NCI-H146 (cell line): ENCODE data around the gene C19orf47.
"Not testable (repeated sequence)": the region's sequence is repeated elsewhere in the genome, so short reads cannot be mapped to it uniquely, and the experiment has no call there.

Source experiments
- DNase-seq: peaks from one replicate; lab custom pipeline; 2025; lab: John Stamatoyannopoulos, UW

C19orf47 gene

DNA sequence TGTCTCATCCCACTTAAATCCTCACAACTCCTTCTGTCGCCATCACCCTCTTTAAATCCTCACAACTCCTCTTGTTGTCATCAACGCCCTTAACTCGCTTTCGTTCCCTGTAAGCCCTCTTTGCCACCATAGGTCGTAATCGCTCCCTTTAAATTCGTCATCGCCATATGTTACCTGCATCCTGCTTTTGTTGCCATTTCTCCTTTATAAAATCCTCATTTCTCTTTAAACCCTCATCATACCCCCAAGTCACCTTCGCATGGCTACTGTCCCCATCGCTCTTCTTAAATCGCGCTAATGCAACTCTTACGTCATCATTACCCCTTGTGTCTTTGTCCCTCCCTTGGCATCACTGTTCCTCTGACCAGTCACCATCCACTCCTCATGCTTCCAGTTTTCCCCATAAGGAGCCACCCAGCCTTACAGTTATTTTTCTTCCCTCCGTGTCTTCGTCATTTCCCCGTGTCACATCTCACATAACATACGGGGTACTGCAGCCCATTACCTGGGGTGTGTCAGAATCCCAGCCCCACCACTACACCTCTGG, 837 bp upstream of the C19orf47 start:
- peak; percentile 50 for DNase-seq

DNA sequence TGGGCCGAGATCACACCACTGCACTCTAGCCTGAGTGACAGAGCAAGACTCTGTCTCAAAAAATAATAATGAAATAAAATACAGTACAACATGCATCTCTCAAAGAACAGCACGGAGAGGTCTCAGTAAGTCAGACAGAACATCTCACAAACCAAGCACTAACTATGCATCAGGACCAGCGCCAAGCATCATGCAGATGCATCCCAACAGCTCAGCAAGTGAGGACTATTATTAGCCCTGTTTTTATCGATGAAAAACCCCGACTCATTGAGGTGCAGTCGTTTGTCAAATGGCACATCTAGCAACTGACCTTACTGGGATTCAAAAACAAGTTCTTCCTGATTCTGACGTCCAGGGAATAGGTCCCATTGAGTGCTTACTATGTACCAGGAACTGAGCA, 3.8 kb downstream of the C19orf47 start:
- DNase-seq, result no peak

DNA sequence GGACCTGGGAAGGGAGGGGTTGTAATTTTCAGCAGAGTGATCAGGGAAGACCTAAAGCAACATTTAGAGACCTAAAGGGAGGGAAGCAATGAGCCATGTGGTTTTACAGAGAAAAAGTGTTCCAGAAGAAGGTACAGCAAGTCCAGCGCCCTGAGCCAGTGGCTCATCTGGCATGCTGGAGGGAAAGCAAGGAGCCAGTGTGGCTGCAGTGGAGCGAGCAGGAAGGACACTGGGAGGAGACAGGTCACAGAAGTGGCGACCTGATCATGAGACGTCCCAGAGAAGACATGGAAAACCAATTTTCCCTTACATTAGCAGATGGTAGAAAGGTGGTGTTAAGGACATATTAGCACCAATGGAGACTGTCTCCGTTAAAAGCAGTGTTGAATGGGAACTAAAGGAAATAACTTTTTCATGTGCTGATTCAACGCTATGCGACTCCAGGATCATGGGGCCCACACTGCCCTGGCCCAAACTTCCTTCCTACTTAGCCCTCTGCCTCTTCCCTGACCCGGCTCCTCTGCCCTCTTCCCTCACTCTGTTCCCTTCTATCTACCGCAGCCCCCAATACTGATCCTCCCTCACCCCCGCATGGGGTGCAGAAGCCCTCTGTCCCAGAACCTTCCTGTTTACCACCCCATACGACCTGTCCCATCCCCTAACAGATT, 5.4 kb downstream of the C19orf47 start:
- no peak for DNase-seq

DNA sequence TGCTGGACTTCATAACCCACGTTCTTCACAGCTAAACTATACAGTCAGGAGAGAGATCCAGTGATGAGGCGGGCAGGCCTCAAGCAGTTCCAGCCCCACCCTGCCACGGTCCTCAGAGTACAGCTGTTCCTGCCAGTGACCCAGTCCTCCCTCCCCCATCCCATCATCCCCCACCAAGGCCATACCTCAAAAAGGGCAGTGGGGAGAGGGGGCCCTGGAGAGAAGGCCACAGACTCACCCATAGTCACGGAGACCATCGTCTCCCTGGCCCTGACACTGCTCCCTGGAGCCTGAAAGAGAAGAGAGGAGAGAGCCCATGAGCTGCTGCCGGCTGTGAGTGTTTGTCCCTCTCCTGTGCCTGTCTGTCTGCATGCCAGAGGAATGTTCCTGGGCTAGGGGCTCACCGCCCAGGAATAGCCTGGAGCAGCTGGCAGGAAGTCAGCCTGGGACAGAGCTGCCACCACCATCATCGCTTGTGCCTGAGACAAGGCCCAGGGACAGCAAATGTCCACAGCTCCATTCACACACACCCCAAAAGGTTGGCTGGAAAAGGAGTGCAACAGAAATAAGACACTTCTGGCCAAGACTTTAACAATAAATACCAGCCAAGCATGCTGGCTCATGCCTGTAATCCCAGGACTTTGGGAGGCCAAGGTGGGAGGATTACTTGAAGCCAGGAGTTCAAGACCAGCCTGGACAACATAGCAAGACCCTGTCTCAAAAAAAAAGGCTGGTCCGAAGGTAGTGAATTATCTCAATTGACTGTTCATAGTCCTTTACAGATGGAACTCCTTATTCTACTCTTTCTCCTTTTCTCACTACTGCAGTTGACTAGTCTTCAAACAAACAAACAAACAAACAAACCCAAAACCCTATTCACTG, 6.4 kb downstream of the C19orf47 start:
- DNase-seq, result no peak

DNA sequence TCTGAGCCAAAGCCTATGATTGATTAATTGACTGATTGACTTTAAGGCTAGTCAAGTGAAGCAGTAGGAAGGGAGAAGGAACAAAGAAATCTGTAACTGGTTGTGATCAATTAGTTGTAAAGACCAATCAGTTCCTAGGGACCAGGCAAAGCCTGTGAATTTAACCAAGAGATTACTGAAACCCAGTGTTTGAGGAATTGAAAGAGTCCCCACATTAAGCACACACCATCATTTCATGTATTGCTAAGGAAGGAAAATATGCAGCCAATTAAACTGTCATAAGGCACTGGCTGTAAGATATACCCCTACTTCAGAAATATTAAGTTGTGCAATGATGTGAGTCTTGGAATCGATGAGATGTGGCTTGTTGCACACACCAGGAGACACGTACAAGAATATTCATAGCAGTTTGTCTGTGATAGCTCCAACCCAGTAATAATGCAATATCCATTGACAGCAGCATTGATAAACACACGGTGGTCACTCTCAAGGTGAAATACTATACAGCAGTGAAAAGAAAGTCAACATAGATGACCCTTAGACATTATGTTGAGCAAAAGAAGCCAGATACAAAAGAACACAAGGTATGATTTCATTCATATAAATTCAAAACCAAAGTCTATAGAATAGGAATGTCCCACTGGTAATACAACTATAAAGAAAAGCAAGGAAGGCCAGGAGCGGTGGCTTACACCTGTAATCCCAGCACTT, 9.0 kb downstream of the C19orf47 start:
- DNase-seq, result no peak

DNA sequence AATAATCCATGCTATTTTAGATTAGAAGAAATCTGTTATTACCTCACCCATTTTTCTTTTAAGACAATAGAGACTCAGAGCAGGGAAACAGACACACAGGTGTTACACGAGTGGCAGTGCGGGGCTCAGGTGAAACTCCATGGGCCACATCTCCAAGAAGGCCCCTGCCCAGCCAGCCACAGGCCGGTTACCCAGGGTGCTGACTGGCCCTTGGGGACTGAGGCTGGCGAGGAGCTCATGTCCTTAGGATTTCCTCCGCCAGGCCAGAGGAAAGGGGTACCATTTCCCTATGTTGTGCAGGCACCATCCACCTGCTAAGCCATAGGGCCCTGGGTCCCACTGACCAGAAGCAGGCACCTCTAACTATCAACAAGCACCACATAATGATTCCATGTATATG, 10.6 kb downstream of the C19orf47 start:
- DNase-seq, result no peak

DNA sequence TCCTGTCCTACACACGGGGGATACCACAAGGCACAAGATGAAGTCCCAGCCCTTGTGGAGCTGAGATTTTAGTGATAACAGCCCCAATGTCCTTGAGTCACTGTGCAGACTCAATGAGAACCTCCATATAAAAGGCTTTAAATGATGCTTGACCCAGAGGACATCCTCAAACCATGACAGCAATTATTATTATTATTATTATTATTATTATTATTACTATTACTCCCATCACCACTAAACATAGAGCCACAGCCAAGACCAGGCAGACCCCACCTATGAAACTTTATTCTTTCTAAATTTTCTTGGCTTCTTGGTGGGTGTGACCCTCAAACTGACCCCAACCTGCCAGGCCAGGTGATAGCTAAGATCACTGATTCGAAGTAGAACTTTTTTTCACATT, 11.1 kb downstream of the C19orf47 start:
- DNase-seq, result no peak

DNA sequence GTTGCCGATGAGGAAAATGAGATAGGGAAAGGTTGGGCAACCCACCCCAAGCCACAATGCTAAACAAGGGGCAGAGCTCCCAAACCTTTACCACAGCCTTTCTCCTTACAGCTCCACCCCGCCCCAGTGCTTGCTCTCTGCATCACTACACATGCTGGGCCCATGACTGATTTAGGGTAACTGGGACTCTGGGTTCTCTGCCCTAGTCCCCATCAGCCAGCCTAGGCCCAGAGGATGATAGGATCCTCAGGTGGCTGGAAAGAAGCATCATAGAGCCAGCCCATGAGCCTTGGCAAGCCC, 11.6 kb downstream of the C19orf47 start:
- DNase-seq, result no peak

DNA sequence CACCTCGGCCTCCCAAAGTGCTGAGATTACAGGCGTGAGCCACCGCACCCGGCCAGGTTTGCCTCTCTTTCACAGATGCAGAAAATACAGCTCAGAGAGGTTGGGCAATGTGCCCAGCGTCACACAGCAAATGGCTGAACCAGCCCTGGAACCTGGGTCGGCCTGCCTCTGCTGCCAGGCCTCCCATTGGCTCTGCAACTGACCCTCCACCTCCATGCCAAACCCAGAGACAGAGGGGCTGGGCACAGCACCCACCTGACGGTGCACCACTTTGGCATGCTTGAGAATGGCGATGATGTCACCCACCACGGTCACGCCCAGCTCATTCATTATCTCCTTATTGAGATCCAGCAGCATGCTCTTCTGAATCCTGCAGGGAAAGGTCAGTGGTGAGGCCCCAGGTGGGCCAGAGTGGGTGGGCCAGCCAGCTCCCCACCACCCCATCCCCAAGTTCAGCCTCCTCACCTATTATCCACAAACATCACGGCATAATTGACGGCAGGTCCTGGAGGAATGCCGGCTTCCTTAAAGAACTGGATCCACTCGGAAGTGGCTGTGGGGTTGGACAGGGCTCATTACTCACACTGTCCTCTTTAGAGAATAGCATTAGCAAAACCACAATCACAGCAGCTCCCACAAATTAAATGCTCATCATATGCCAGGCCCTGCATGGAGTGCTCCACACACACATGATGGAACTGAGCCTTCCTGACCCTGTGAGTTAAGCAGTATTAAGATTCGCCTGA, 12.2 kb downstream of the C19orf47 start:
- DNase-seq, result no peak

DNA sequence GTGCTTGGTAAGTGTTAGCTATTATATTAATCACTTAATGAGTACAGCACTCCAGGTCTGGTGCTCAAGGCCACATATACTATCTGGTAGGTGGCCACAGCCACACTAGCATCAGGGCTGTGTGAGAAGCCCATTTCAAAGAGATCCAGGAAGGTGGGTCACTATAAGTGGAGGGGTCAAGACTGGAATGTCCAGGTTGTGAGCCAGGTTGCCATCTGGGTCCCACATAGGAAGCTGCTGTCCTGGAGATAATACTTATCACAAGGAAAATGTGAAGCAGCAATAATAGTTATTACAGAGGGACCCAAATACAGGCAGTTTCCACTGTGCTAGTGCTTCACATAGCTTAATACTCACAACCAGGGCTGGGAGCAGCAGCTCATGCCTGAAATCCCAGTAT, 13.1 kb downstream of the C19orf47 start:
- no peak for DNase-seq

DNA sequence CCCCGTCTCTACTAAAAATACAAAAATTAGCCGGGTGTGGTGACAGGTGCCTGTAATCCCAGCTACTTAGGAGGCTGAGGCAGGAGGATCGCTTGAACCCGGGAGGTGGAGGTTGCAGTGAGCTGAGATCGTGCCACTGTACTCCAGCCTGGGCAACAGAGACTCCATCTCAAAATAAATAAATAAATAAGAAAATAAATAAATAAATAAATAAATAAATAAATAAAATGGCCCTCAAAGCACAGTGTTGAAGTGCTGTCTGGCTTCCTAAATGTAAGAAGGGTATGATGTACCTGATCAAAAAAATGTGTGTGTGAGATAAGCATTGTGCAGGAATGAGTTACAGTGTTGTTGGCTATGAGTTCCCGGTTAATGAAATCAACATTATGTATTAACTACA, 15.1 kb downstream of the C19orf47 start:
- DNase-seq, result not testable (repeated sequence)

DNA sequence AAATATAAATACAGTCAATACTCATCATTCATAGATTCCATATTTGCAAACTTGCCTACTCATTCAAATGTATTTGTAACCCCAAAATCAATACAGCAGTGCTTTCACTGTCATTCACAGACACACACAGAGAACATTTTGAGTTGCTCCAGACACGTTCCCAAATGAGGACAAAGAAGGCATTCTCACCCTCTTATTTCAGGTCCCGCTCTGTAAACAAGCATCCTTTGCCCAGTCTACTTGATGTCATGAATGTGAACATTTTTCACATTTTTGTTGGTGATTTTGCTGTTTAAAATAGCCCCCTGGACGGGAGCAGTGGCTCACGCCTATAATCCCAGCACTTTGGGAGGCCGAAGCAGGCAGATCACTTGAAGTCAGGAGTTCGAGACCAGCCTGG, 15.5 kb downstream of the C19orf47 start:
- DNase-seq, result no peak

DNA sequence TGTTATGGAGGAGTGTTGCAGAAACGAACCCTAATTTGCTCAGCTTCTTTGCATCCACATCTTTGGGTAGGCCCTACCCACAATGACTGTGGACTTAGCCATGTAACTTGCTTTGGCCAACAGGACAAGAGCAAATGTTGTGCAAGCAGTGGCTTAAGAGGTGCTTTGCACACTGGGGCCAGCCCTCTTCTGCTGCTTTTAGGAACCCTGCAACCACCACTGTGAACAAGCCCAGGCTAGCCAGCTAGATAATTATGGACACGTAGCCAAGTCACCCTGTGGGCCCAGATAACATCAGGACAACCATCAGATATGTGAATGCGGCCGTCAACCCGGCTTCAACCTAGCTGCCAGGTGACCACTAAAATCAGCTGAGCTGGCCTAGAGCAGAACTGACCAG, 17.1 kb downstream of the C19orf47 start:
- DNase-seq, result no peak

DNA sequence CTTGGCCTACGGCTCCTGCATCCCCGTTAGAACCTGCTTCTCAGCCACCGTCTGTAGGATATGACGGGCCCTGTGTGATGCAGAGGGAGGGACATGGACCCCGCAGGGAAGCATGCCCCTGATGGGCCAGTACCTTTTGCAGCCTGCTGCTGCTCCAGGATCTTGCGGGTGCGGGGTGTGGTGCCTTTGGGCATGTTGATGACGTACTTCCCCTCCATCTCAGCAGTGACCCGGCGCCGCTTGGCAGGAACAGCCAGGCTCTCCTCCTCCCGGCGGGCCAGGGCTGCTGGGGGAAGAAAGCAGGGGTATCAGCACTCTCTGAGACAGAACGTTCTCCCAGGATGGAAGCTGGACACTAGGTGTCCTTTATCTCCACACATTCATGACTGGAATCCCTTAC, 22.0 kb downstream of the C19orf47 start:
- no peak for DNase-seq

DNA sequence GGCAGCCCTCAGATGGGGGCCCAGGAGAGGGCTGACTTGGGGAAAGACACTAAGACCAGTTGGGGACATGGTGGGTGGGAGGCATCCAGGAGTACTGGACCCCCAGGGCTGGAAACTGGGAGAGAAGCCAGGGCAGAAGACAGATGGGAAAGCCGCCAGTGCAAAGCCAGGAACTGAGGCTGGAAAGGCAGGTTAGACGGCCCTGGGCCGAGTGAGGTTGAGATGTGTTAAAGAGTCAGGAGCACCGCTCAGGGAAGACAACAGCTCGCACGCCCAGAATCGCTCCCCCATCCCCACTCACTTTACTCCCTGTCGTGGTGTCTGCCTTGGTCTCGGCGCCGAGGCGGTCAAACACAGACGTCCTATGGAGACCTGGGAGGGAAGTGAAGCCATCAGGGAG, 24.5 kb downstream of the C19orf47 start:
- no peak for DNase-seq

DNA sequence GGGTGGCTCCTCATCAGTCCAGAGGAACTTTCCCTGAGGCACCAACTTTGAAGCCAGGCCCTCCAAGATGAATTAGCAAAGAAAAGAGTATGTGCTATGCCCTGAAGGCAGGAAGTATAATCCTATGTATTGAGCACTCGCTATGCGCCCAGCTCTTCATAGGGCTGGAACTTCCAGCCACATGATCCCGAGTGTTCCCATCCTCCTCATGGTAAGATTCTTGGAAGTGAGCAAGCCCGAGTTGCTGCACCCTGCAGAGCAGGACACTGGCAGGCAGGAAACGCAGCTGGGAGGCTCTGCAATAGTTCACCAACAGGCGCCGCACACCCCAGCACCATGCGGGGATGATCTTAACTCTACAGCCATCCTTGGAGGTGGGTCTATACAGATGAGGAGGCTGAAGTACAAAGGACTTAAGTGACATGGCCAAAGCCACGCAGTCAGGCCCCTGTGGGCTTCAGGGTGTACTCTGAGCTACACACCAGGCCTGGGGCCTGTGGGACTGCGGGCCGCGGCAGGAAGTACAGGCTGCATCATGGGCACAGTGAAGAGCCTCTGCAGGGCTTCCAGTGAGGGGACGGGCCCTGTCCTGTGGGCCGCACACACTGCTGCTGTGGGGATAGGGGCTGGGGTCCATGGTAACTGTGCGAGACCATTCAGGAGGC, 25.1 kb downstream of the C19orf47 start:
- no peak for DNase-seq

DNA sequence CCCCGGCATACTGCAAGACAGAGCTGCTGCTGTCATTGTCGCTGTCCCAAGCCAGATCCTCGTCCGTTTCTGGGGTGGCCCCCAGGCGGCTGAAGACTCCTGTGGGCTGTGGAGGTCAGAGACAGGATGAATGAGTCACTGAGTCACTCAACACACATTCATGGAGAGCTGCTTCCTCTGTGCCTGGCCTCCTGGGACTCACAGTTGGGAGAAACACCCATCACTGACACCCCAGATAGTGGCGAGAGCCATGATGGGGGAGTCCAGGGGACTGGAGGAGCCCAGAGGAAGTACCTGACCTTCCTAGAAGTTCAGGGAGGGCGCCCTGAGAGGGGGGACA, 26.0 kb downstream of the C19orf47 start:
- DNase-seq, result no peak

DNA sequence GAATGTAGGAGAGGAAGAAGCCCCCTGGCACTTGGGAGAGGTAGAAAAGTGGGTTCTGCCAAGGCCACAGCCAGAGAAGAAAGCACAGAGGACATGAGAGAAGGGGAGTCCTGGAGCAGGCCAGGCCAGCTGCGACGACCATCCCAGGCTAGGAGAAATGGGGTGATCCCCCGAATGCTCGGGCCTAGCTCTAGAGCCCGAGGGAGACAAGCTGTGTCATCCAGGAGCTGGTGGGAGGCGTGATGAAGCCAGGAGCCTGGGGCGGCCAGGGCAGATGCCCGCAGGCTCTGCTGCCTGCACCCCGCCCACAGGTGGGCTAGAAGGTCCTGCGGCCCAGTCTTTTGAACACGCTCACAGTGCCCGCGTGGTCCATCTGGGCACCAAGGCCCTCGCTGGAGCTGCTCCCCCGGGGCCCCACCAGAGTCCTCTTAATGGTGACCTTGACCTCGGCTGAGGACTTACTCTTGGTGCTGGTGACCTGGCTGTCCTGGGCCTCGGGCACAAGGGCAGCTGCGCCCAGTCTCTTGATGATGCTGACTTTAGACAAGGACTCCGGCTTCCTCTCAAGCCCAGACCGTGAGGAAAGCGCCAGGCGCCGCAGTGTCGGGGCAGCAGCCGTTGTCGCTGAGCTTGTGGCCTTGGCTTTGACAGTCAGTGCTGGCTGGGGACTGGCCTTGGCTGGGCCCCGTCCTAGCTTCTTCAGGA, 26.5 kb downstream of the C19orf47 start:
- DNase-seq, result no peak

DNA sequence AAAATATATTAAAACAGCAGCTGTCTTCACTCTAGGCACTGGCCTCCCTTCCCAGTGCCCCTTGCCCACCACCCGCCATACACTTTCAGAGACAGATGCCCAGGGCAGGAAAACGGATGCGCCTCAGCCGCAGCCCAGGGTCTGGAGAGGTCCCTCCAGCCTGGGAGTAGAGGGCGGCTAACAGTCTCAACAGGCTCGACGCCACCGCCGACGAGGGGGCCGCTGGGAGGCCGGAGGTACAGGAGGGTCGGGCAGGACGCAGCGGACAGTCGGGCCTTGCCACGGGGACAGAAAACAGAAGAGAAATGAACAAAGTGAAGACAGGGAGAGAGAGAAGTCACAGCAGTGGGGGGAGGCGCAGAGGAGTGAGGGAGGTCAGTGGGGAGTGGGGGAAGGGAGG, 27.1 kb downstream of the C19orf47 start:
- no peak for DNase-seq

DNA sequence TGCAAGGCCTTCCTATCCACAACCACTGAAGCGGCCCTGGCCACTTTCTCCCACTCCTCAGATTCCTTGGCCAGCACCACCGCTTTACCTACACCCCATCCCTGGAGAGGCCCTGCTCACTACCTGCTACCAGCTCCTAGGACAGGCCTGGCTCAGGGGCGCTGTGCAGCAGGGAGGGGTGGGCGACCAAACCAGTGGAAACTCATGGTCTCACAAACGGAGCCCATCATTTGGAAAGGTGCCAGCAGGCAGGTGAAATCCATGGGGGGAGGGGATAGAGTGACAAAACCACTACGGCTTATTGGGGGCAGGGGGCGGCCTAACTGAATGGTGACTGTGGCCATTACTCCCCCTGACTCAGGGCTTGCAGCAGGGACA, 27.6 kb downstream of the C19orf47 start:
- DNase-seq, result no peak

DNA sequence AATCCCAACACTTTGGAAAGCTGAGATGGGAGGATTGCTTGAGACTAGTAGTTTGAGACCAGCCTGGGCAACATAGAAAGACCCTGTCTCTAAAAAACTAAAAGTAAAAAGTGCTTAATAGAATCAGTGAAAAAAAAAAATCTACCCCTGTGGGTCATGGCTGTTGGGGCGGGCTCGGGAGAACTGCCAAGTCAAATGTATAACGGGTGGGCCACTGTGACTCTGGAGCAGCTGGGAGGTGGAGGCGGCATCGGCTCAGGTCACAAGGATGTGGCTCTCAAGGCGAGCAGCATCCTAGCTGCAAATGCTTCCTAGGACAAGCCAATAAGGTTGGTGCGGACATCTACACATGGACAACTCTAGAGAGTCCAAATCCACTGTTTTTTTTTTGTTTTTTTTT, 30.9 kb downstream of the C19orf47 start:
- DNase-seq, result no peak
